ENCODE results near the gene GALNT10.

GRCh38 chr5:154401355-154401754 is 210.8 kb downstream of the GALNT10 start:
- TF ChIP-seq CTCF (conservative IDR thresholded peaks at IDR 0.05 in 1 of 2, IDR thresholded peaks at IDR 0.05 in 1 of 2; ENCODE audit: low read depth in 1 of 2, low read length in 2 of 2) = no peak
- no peak for TF ChIP-seq EZH2 (IDR thresholded peaks at IDR 0.05; ENCODE audit: low read length, missing control alignments)

All from fibroblast of lung (primary cell).